Activated B cell treated with CpG ODN at 0.5 μM for 24 hours (primary cell): Measurements from ENCODE around the gene HTR1D. TPM values are rescaled to one million over a fixed set of nuclear protein-coding genes. Genes with fewer than 3 reads are reported as not detected.
"Not testable (repeated sequence)": the region's sequence is repeated elsewhere in the genome, so short reads cannot be mapped to it uniquely, and the experiment has no call there.

Source experiments
- ATAC-seq: fragments of 200-7000 bp; cut with Tn5 transposase; one replicate; pipeline ENCODE4 v1.10.0; 2021; ENCODE audit warnings: low read depth, mild to moderate bottlenecking, moderate library complexity
- CTCF ChIA-PET: fragments of 350-600 bp; sonication (Branson Sonifier 250); formaldehyde crosslinking; loops from one replicate; lab custom pipeline; 2021; ENCODE audit warnings: antibody characterized with exemption; lab: Charles Lee
- POLR2A ChIA-PET: fragments of 350-600 bp; sonication (Branson Sonifier 250); formaldehyde crosslinking; loops from one replicate; lab custom pipeline; 2021; ENCODE audit warnings: antibody characterized with exemption; lab: Charles Lee
- DNase-seq: peaks from one replicate; pipeline ENCODE4 v3.0.0; 2022
- H3K27ac Mint-ChIP-seq: one replicate; pipeline ENCODE4 v1.8.0; 2020; ENCODE audit warnings: mixed read lengths
- H3K27me3 Mint-ChIP-seq: one replicate; pipeline ENCODE4 v1.8.0; 2021; ENCODE audit warnings: mixed read lengths
- H3K36me3 Mint-ChIP-seq: one replicate; pipeline ENCODE4 v1.8.0; 2021; ENCODE audit warnings: low read depth, mixed read lengths
- H3K4me1 Mint-ChIP-seq: one replicate; pipeline ENCODE4 v1.8.0; 2021; ENCODE audit warnings: mixed read lengths
- H3K4me3 Mint-ChIP-seq: one replicate; pipeline ENCODE4 v1.8.0; 2020; ENCODE audit warnings: mild to moderate bottlenecking, mixed read lengths
- H3K9me3 Mint-ChIP-seq: one replicate; pipeline ENCODE4 v1.8.0; 2020; ENCODE audit warnings: mixed read lengths
- intact Hi-C: fragments of 100-400 bp; cut with micrococcal nuclease; formaldehyde crosslinking; loops from one replicate; pipeline ENCODE4 v1.15.1; 2024
- total RNA-seq: library from RNA; stranded (reverse); gene quantifications from 2 replicates; pipeline ENCODE4 v1.2.3, GENCODE V29; 2022
- TF ChIP-seq, protein P1 (sequence below): fragments of 200-600 bp; IDR thresholded peaks from one replicate; pipeline ENCODE4 v1.8.0; 2022; ENCODE audit warnings: antibody characterized with exemption, mild to moderate bottlenecking

HTR1D gene
- total RNA-seq, 1 donor from 2014 or later, result not detected

GRCh38 chr1:23224739-23225648 lies 7.7 kb upstream of the HTR1D start:
- ATAC-seq (no peak), DNase-seq (no peak)
- intact Hi-C loops, result no loop called here
- Mint-ChIP-seq H3K9me3 (peaks cover 8% of the 10 kb centered on the region), H3K27me3 (peaks cover 21% of the 10 kb centered on the region), H3K4me1 (no peaks in the 10 kb centered on the region), H3K36me3 (no peaks in the 10 kb centered on the region), H3K4me3 (no peak overlapping the region), H3K27ac (no peak overlapping the region)
- TF ChIP-seq, protein P1, sequence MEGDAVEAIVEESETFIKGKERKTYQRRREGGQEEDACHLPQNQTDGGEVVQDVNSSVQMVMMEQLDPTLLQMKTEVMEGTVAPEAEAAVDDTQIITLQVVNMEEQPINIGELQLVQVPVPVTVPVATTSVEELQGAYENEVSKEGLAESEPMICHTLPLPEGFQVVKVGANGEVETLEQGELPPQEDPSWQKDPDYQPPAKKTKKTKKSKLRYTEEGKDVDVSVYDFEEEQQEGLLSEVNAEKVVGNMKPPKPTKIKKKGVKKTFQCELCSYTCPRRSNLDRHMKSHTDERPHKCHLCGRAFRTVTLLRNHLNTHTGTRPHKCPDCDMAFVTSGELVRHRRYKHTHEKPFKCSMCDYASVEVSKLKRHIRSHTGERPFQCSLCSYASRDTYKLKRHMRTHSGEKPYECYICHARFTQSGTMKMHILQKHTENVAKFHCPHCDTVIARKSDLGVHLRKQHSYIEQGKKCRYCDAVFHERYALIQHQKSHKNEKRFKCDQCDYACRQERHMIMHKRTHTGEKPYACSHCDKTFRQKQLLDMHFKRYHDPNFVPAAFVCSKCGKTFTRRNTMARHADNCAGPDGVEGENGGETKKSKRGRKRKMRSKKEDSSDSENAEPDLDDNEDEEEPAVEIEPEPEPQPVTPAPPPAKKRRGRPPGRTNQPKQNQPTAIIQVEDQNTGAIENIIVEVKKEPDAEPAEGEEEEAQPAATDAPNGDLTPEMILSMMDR, result no peak
- POLR2A ChIA-PET, result no interaction called here
- CTCF ChIA-PET, result no interaction called here

GRCh38 chr1:23223963-23224362 lies 6.7 kb upstream of the HTR1D start:
- intact Hi-C loops, H3K4me1 Mint-ChIP-seq, H3K4me3 Mint-ChIP-seq, ATAC-seq, POLR2A ChIA-PET, H3K36me3 Mint-ChIP-seq, DNase-seq, H3K9me3 Mint-ChIP-seq, CTCF ChIA-PET, H3K27ac Mint-ChIP-seq: not testable (repeated sequence)
- peaks cover 28% of the 10 kb centered on the region for H3K27me3 Mint-ChIP-seq

GRCh38 chr1:23223490-23223951 lies 6.2 kb upstream of the HTR1D start:
- DNase-seq, H3K4me3 Mint-ChIP-seq, POLR2A ChIA-PET, H3K4me1 Mint-ChIP-seq, H3K27ac Mint-ChIP-seq, H3K36me3 Mint-ChIP-seq, intact Hi-C loops, H3K9me3 Mint-ChIP-seq, ATAC-seq, CTCF ChIA-PET: not testable (repeated sequence)
- H3K27me3 Mint-ChIP-seq, result peaks cover 33% of the 10 kb centered on the region

- H3K27me3 Mint-ChIP-seq, result peaks cover 35% of the 10 kb centered on the region
- no peaks in the 10 kb centered on the region for H3K36me3 Mint-ChIP-seq
- intact Hi-C loops, result no loop called here
- CTCF ChIA-PET, result no interaction called here
- ATAC-seq (no peak), DNase-seq (no peak)
- POLR2A ChIA-PET, result no interaction called here
- H3K9me3 Mint-ChIP-seq, result peaks cover 8% of the 10 kb centered on the region
- no peak overlapping the region for H3K4me3 Mint-ChIP-seq
- peaks cover under 1% of the 10 kb centered on the region for H3K4me1 Mint-ChIP-seq
- TF ChIP-seq, protein P1, result no peak
- H3K27ac Mint-ChIP-seq, result no peak overlapping the region
These were observed 5.4 kb upstream of the HTR1D start for GRCh38 chr1:23222742-23223141.

- H3K4me3 Mint-ChIP-seq, result no peak overlapping the region
- peaks cover 3% of the 10 kb centered on the region for H3K4me1 Mint-ChIP-seq
- ATAC-seq (no peak), DNase-seq (no peak)
- no peak overlapping the region for H3K27ac Mint-ChIP-seq
- H3K27me3 Mint-ChIP-seq, result peaks cover 36% of the 10 kb centered on the region
- intact Hi-C loops, result no loop called here
- TF ChIP-seq, protein P1, result no peak
- no peaks in the 10 kb centered on the region for H3K36me3 Mint-ChIP-seq
- peaks cover 8% of the 10 kb centered on the region for H3K9me3 Mint-ChIP-seq
- ChIA-PET POLR2A (no interaction called here), CTCF (no interaction called here)
These were observed 5.0 kb upstream of the HTR1D start for GRCh38 chr1:23222331-23222730.

DNA sequence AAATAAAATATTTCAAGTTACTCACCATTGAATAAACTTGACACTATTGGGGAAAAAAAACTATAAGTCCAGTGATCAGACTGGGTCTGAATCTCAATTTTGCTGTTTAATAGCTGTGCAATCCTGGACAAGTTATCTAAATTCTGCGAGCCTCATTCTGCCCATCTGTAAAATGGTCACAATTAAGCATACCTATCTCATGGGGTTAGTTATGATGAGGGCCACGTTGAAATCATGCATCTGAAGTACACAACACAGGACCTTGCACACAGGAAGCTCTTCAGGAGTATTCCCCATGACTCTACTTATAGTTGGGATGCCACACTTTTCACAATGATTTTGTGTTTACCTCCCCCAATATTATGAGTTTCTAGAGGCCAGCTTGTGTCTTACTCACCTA lies 3.8 kb upstream of the HTR1D start:
- DNase-seq (no peak), ATAC-seq (no peak)
- TF ChIP-seq, protein P1, result no peak
- Mint-ChIP-seq H3K27me3 (peaks cover 40% of the 10 kb centered on the region), H3K9me3 (peaks cover 8% of the 10 kb centered on the region), H3K4me1 (peaks cover 6% of the 10 kb centered on the region), H3K4me3 (no peak overlapping the region), H3K36me3 (no peaks in the 10 kb centered on the region), H3K27ac (no peak overlapping the region)
- ChIA-PET POLR2A (no interaction called here), CTCF (no interaction called here)
- intact Hi-C loops, result no loop called here
